Esophagus squamous epithelium (tissue), 5 donors: Measurements from ENCODE around the gene USP46. TPM values are rescaled to one million over a fixed set of nuclear protein-coding genes. Genes with fewer than 3 reads are reported as not detected.

ENCODE experiments used
- DNase-seq: peaks from one replicate; lab custom pipeline; 2025; lab: John Stamatoyannopoulos, UW
- H3K27ac ChIP-seq, 4 donors: fragments of 200-600 bp; sonication (generic); one replicate each; pipeline ENCODE4 v1.5.1; 2016 to 2019; ENCODE audit warnings: mild to moderate bottlenecking in 1 of 4
- H3K27me3 ChIP-seq, 4 donors: fragments of 200-600 bp; sonication (generic); 1 replicate in 3 of 4; 2 replicates in 1 of 4; pipeline versions ENCODE4 v1.5.1 to v1.6.0; 2017 to 2021; ENCODE audit warnings: antibody characterized with exemption in 1 of 4
- H3K36me3 ChIP-seq, 3 donors: fragments of 200-600 bp; sonication (generic); one replicate each; pipeline ENCODE4 v1.5.1; 2016 to 2019
- H3K4me1 ChIP-seq, 3 donors: fragments of 200-600 bp; sonication (generic); one replicate each; pipeline ENCODE4 v1.5.1; 2017 to 2019
- H3K4me3 ChIP-seq, 4 donors: fragments of 200-600 bp; sonication (generic); 1 replicate in 3 of 4; 2 replicates in 1 of 4; pipeline ENCODE4 v1.5.1; 2016 to 2019; ENCODE audit warnings: mild to moderate bottlenecking in 2 of 4, moderate library complexity in 1 of 4
- H3K9me3 ChIP-seq, 3 donors: fragments of 200-600 bp; sonication (generic); one replicate each; pipeline ENCODE4 v1.5.1; 2016 to 2019
- POLR2A ChIP-seq, 4 donors: fragments of 450-650 bp; IDR thresholded peaks; one replicate each; pipeline ENCODE4 v1.6.1; 2017; ENCODE audit warnings: antibody characterized with exemption in 4 of 4, mild to moderate bottlenecking in 4 of 4, moderate library complexity in 3 of 4
- WGBS, 2 donors: methylation state at CpG; one replicate each; pipeline ENCODE4 v1.1.5; 2018; 5-methylcytosine and 5-hydroxymethylcytosine counted together
- intact Hi-C: fragments of 100-400 bp; cut with DNase I; formaldehyde crosslinking; loops from one replicate; pipeline ENCODE4 v1.15.0; 2022
- total RNA-seq, 4 donors: library from RNA; depleted of rRNA; stranded (reverse); fragments of >200 nt; gene quantifications; one replicate each; pipeline ENCODE4 v1.1.0, GENCODE V29; 2016
- TF ChIP-seq, protein P1 (sequence below), 6 experiments: fragments of 450-650 bp in 4 of 6; fragments of 200-600 bp in 2 of 6; sonication (generic) in 2 of 6; IDR thresholded peaks; one replicate each; pipeline ENCODE4 v1.5.1; 2016 to 2019; ENCODE audit warnings: antibody characterized with exemption in 6 of 6, mild to moderate bottlenecking in 4 of 6, moderate library complexity in 4 of 6
- donor health status: DM: yes; HTN: yes; CAD: no.

The USP46 gene
- total RNA-seq, 4 donors from 2014 or later: 12.0 to 22.1 (median 12.9) TPM

DNA sequence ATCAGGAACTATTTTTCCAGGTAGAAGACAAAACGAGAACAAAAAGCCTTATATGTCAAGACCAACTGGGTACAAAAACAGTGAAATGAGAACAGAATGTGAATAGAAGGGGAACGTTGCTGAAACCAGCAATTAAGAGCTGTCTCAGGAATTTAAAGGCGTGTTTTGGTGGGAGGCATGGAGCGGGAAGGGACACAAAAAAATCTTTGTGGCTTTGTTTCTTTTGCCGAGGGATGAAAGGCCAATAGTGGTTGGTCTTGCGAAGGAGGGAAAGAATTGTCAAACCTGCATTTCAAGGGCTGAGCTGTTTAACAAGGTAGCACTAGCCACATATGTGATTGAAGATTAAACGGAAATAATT lies 103.8 kb downstream of the USP46 start:
- 58 to 69% methylated on average over 7 of the region's 7 CpGs for whole genome bisulfite sequencing, 2 donors
- TF ChIP-seq, protein P1, sequence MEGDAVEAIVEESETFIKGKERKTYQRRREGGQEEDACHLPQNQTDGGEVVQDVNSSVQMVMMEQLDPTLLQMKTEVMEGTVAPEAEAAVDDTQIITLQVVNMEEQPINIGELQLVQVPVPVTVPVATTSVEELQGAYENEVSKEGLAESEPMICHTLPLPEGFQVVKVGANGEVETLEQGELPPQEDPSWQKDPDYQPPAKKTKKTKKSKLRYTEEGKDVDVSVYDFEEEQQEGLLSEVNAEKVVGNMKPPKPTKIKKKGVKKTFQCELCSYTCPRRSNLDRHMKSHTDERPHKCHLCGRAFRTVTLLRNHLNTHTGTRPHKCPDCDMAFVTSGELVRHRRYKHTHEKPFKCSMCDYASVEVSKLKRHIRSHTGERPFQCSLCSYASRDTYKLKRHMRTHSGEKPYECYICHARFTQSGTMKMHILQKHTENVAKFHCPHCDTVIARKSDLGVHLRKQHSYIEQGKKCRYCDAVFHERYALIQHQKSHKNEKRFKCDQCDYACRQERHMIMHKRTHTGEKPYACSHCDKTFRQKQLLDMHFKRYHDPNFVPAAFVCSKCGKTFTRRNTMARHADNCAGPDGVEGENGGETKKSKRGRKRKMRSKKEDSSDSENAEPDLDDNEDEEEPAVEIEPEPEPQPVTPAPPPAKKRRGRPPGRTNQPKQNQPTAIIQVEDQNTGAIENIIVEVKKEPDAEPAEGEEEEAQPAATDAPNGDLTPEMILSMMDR (IDR thresholded peaks at IDR 0.05): no peak
- no peak for TF ChIP-seq POLR2A (IDR thresholded peaks at IDR 0.05)
- Histone ChIP-seq H3K9me3 (no peaks in the 10 kb centered on the region), H3K36me3 (no peaks in the 10 kb centered on the region), H3K27me3 (peaks cover 0 to 8% (median 0%) of the 10 kb centered on the region in 4 donors), H3K27ac (no peak overlapping the region), H3K4me1 (no peaks in the 10 kb centered on the region), H3K4me3 (no peak overlapping the region)
- no peak for DNase-seq
- intact Hi-C loops: no loop called here

DNA sequence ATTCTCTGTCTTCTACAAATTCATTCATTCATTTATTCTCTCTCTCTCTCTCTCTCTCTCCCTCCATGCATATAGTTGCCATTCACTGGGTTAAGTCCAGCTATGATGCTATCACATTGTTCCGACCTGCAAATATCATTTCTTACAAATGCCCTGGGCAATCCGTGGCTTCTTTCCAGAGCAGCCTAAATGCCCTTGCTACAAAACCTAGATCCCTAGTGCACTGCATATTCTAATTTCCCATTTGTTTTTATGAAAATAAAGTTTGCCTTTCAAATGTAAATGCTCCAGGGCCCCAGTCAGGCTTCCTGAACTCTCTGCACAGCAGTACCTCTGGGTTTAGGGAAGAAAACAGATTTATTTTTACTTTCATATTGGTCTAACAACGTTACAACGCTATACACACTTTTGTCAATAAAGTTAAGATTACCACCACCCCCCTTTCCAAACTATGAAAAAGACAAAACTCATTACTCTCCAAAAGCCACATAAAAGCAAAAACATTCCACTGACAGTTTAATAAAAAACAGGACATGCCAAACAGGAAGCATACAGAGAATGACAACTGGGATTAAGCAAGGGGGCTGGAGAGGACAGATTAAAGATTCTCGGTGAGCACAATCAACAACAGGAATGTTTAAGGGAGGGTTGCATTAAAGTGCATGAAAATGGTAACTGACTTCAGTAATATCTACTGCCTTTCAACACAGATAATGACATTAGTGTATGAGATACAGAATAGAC lies 104.3 kb downstream of the USP46 start:
- Histone ChIP-seq H3K27me3 (peaks cover 0 to 11% (median 0%) of the 10 kb centered on the region in 4 donors), H3K9me3 (no peaks in the 10 kb centered on the region), H3K36me3 (no peaks in the 10 kb centered on the region), H3K4me1 (peaks cover 0 to 5% (median 0%) of the 10 kb centered on the region in 3 donors), H3K4me3 (no peak overlapping the region), H3K27ac (no peak overlapping the region)
- intact Hi-C loops: no loop called here
- DNase-seq: no peak
- WGBS, 2 donors: 21 to 25% methylated on average over 5 of the region's 5 CpGs
- TF ChIP-seq, protein P1 (IDR thresholded peaks at IDR 0.05): no peak
- no peak for TF ChIP-seq POLR2A (IDR thresholded peaks at IDR 0.05)

DNA sequence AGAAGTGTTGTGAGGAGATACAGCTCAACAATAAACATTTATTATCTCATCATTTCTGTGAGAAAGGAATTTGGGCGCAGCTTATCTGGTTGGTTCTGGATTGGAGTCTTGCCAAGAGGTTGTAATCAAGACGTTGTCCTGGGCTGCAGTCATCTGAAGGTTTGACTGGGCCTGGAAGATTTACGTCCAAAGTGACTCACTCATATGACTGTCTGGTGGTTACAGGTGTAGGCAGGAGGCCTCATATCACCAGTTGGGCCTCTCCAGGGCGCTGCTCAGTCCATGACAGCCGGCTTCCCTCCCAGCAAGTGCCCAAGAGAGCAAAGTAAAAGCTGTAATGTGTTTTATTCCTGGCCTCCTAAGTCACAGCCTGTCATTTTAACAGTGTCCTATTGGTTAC lies 106.3 kb downstream of the USP46 start:
- no peaks in the 10 kb centered on the region for H3K36me3 ChIP-seq
- no peaks in the 10 kb centered on the region for H3K9me3 ChIP-seq
- peaks cover 0 to 11% (median 0%) of the 10 kb centered on the region in 4 donors for H3K27me3 ChIP-seq
- 79 to 83% methylated on average over 4 to 5 of the region's 5 CpGs for WGBS, 2 donors
- H3K4me1 ChIP-seq: peaks cover 0 to 6% (median 0%) of the 10 kb centered on the region in 3 donors
- intact Hi-C loops: no loop called here
- H3K27ac ChIP-seq: no peak overlapping the region
- no peak overlapping the region for H3K4me3 ChIP-seq
- TF ChIP-seq, protein P1 (IDR thresholded peaks at IDR 0.05): no peak
- TF ChIP-seq POLR2A (IDR thresholded peaks at IDR 0.05): no peak
- DNase-seq: no peak

DNA sequence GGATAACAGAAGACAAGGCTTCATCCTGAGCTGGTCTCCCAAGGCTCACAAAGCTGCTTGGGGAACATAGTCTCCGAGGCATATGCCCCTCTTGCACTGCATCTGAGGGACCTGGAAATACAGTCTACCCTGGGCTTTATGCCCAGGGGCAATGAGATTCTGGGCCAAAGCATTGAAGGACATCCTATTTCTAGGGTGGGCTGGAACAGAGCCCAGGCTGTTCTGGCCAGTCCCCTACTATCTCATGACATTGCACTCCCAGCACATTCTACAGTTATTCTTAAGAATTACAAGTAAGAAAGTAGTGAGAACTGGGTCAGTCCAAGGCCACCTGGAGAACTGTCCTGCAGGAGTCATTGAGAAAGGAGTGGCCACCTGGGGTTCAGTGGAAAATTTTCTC lies 107.6 kb downstream of the USP46 start:
- peaks cover 0 to 11% (median 0%) of the 10 kb centered on the region in 4 donors for H3K27me3 ChIP-seq
- H3K4me3 ChIP-seq: no peak overlapping the region
- TF ChIP-seq, protein P1 (IDR thresholded peaks at IDR 0.05): no peak
- no peak for TF ChIP-seq POLR2A (IDR thresholded peaks at IDR 0.05)
- intact Hi-C loops: no loop called here
- no peak overlapping the region for H3K27ac ChIP-seq
- H3K36me3 ChIP-seq: no peaks in the 10 kb centered on the region
- peaks cover 0 to 6% (median 0%) of the 10 kb centered on the region in 3 donors for H3K4me1 ChIP-seq
- DNase-seq: no peak
- WGBS, 2 donors: 70 to 71% methylated on average over 1 of the region's 1 CpG
- H3K9me3 ChIP-seq: no peaks in the 10 kb centered on the region

DNA sequence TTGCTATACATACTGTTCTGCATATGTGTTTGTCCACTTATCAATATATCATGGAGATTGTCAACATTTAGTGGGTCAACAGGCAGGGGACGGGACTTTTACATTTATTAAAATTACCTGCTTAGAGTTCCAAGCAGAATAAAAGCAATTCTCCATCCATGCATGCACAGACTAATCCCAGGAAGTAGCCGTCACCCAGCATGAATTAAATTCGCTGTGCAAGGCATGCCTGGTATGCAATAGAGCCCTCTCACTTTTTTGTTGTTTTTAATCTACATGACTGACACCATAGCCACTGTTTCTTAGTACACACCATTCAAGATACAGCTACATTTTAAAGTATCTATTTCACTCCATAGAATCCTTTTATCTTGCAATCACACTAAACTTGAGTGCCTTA lies 108.9 kb downstream of the USP46 start:
- H3K27ac ChIP-seq: no peak overlapping the region
- WGBS, 2 donors: 42 to 50% methylated on average over 3 of the region's 3 CpGs
- H3K4me1 ChIP-seq: peaks cover 0 to 6% (median 0%) of the 10 kb centered on the region in 3 donors
- H3K9me3 ChIP-seq: no peaks in the 10 kb centered on the region
- no peaks in the 10 kb centered on the region for H3K36me3 ChIP-seq
- no peak overlapping the region for H3K4me3 ChIP-seq
- intact Hi-C loops: no loop called here
- DNase-seq: no peak
- peaks cover 0 to 11% (median 0%) of the 10 kb centered on the region in 4 donors for H3K27me3 ChIP-seq
- no peak for TF ChIP-seq POLR2A (IDR thresholded peaks at IDR 0.05)
- TF ChIP-seq, protein P1 (IDR thresholded peaks at IDR 0.05): no peak
